Amniotic stem cell (primary cell): Measurements from ENCODE around the gene MRPL57.
"Not testable (repeated sequence)": the region's sequence is repeated elsewhere in the genome, so short reads cannot be mapped to it uniquely, and the experiment has no call there.

ENCODE experiments used
- DNase-seq: peaks from one replicate; lab custom pipeline; 2025; lab: John Stamatoyannopoulos, UW

The MRPL57 gene

DNA sequence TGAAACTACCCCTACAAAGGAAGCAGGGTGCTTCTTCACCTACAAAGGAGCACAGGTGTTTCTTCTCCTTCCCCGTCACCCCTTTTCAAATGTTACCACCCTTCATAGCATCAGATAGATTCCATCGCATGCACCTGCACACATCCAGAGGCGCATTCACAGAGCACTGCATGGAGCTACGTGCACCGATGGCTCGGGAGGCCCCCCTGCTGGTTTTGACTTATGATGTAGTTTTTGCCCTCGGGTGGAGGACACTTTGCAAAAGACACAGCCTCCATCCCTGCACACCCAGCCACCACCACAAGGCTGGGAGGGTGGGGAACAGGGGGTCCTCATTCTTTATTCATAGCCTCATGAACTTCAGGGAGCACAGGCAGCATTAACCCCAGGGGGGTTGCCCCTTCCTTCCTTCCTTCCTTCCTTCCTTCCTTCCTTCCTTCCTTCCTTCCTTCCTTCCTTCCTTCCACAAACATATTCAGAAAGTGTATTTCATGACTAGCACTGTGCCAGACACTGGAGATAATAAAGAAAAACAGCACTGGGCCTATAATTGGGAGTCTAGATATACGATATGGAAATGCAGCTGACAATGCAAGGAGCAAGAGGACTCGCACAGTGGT lies 21.3 kb downstream of the MRPL57 start:
- DNase-seq = not testable (repeated sequence)

DNA sequence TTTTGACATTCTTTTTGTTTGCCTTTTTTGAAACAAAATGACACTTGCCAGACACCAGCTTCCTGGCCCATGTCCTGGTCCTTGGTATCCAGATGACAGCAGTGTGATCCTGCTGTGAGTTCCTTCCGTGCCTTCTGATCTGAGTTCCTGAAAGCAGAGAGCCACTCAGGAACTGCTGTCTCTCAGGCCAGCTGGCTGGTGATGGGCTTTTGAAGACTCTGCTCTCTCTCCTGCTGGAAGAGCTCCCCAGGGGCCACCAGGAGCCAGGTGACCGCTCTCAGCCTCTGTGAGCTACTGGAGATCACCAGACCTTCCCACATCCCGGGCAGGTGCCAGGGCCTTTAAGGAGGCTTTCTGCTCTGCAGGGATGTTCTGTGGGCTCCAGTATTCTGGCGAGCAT lies 21.9 kb downstream of the MRPL57 start:
- DNase-seq = not testable (repeated sequence)

DNA sequence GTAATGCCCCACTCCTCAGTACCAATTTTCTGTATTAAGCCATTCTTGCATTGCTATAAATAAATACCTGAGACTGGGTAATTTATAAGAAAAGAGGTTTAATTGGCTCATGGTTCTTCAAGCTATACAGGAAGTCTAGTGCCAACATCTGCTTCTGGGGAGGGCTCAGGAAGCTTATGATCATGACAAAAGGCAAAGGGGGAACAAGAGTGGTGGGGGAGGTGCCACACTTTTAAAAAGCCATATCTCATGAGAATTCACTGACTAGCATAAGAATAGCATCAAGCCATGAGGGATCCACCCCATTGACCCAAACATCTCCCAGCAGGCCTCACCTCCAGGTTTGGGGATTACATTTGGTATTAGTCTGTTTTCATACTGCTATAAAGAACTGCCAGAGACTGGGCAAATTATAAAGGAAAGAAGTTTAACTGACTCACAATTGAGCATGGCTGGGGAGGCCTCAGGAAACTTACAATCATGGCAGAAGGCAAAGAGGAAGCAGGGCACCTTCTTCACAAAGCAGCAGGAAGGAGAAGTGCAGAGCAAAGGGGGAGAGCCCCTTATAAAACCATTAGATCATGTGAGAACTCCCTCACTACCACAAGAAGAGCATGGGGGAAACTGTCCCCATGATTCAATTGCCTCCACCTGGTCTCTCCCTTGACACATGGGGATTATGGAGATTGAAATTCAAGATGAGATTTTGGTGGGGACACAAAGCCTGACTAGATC lies 25.2 kb downstream of the MRPL57 start:
- not testable (repeated sequence) for DNase-seq

- DNase-seq = no peak
Measured at GRCh38 chr13:21202767-21203531, 26.5 kb downstream of the MRPL57 start.

GRCh38 chr13:21208652-21209154 lies 32.2 kb downstream of the MRPL57 start:
- no peak for DNase-seq

- DNase-seq = no peak
Measured at GRCh38 chr13:21212138-21212775, 35.8 kb downstream of the MRPL57 start.

- DNase-seq = not testable (repeated sequence)
Measured at GRCh38 chr13:21215419-21215818, 39.0 kb downstream of the MRPL57 start.

DNA sequence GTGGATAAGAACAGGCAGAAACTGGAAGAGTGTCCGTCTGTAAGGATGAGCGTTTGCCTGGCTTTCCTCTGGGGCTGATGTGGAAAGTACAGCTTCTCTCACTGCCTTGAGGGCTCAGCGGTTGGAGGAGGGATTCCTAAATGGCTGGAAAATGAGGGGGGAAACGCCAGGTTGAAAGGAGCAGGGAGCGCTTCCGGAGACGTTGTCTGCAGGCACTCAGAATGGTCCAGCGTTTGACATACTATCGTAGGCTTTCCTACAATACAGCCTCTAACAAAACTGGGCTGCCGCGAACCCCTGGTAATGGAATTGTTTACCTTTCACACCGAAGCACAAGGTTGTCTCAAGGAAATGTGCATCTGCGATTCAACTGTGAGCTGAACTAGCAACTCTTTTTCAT lies 39.9 kb downstream of the MRPL57 start:
- DNase-seq = no peak

DNA sequence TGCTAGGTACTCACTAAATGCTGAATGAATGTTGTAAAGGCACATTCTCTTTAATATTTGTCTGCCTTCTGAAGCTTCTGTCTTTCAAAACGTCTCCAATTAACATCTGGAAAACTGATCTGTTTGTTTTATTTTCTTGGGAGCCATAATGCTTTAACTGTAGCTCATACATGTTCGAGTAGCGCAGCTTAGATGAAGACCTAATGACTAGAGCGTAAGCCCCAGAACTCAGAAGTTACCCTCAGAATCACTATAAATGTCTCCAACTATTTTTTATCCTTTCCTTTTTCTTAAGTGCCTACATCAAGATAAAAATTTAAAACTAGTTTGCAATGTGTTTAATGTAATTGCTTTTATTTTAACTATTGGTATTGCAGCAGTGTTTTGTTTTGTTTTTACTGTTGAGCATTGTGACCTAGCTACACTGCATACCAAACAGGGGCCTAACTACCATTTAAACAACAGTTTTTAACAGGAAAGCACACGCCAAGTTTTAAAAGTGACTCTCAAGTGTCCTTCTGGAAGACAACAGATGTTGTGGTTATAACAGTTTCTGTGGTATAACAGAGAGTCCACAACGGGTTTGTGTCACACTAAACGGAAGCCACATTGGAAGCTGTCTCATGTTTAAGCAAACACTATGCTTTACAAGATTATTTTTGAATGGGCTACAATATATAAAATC lies 42.0 kb downstream of the MRPL57 start:
- DNase-seq = no peak

- no peak for DNase-seq
Measured at GRCh38 chr13:21219036-21219381, 42.6 kb downstream of the MRPL57 start.

- not testable (repeated sequence) for DNase-seq
Measured at GRCh38 chr13:21219716-21220115, 43.3 kb downstream of the MRPL57 start.

DNA sequence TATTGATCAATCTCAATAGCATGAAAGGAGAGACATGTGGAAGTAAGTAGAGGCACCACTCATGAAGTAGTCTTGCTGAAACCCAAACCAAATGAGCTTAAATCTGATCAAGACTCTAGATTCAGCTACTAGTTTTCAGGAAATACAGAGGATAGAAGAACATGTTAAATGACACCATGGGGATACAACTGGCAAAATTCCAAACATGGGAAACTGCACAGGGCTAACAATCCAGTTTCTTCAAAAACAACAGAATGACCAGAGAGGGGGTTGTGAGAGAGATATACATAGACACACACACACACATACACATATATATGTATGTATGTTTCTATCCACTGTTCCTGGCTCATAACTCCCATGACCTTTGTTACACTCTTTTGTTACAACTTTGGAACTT lies 44.8 kb downstream of the MRPL57 start:
- DNase-seq = no peak

DNA sequence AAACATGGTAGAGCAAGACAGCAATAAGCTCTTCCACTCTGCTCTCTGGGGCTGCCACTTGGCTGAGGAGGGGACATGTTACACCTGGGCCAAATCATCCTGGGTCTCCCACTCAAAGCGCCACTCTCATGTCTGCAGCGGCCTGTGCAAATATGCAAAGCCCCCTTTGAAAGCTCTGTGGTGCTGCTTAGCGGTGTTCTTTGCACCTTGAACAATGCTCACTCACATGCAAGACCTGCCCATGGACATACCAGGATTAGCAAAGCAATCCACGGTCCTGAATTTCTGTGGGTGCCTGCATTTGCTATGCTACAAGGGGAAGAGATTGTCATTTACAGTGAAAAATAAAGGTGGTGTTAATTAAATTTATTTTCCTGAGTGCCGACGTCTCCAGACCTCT lies 48.6 kb downstream of the MRPL57 start:
- no peak for DNase-seq

DNA sequence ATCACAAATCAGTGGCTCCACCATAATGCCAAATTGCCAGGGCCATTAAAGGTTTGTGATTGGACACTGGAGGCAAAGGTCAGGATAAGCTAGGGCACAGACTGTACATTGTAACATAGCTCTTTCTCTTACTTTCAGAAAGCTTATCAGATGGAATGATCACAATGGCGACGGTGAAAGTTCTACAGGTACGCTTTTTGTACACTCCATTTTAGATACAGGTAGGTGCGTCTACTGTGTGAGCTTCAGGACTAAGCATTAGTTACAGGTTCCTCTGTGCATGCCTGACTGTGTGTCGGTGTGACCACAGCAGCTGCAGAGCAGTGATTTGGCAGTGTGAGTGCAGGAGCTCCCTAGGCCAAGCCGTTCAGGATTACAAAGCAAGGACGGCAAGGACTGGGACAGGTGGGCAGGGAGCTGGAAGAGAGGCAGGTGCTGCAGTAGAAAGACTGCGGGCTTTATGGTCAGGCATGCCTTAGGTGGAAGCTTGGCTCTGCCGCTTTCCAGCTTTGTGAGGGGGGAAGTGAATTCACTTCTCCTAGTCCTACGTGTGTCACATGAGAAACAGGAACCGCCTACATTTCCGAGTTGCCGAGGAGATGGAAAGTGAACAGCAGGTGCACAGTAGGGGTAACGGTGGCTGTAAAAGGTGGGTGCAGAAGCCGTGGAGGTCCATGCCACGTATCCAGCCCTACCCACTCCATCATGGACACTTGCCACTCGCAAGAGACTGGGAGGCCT lies 49.6 kb downstream of the MRPL57 start:
- no peak for DNase-seq

DNA sequence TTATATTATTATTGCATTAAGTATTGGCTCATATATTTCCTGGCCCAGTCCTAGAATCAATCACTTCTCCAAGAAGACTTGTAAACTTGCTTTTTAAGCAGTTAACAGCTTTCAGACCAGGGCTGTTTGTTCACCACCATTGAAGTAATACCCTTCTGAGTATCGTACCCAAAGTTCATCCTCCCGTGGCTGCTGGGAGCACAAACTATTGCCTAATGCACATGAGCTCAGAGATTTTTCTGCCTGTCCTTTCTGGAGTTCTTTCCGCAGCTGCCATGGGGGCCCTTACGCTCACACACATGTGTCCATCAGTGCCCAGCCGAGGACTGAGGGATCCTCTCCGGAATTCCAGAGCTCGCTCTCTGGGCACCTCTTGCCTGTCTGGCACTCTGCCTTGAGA lies 51.5 kb downstream of the MRPL57 start:
- DNase-seq = no peak
